ENCODE measurements around the gene ENO1.
"Not testable (repeated sequence)": the region's sequence is repeated elsewhere in the genome, so short reads cannot be mapped to it uniquely, and the experiment has no call there.

ENO1 gene

DNA sequence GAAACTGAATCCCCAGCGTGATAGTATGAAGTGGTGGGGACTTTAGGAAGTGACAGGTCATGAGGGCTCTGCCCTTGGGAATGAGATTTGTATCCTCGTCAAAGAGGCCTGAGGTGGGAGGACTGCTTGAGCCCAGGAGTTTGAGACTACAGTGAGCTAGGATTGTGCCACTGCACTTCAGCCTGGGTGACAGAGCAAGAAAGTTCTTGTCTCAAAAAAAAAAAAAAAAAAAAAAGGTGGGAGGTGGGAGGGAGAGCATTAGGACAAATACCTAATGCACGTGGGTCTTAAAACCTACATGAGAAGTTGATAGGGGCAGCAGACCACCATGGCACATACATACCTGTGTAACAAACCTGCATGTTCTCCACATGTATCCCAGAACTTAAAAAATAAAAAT lies 37.1 kb downstream of the ENO1 start:
- no peak for DNase-seq

DNA sequence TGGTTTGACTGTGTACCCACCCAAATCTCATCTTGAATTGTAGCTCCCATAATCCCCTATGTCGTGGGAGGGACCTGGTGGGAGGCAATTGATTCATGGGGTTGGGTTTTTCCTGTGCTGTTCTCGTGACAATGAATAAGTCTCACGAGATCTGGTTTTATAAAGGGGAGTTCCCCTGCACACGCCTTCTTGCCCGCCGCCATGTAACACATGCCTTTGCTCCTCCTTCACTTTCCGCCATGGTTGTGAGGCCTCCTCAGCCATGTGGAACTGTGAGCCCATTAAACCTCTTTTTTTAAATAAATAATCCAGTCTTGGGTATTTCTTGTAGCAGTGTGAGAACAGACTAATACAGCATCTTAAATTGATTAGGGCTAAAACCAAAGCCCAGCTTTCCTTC lies 38.5 kb downstream of the ENO1 start:
- no peak for DNase-seq

GRCh38 chr1:8835941-8836643 lies 42.4 kb downstream of the ENO1 start:
- DNase-seq = no peak

DNA sequence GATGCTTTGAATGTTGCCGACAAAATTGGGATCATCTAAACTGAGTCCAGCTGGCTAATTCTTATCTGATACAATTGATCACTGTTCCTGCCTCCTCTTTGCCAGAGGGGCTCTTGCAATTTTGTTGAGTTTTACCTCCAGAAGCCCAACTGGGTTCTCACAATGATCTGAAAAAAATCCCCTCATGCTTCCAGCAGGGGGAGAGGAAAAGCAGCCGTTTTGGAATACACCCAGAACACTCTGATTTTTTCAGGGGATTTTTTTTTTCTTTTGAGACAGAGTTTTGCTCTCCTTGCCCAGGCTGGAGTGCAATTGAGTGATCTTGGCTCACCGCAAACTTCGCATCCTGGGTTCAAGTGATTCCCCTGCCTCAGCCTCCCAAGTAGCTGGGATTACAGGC lies 47.1 kb downstream of the ENO1 start:
- DNase-seq = no peak

DNA sequence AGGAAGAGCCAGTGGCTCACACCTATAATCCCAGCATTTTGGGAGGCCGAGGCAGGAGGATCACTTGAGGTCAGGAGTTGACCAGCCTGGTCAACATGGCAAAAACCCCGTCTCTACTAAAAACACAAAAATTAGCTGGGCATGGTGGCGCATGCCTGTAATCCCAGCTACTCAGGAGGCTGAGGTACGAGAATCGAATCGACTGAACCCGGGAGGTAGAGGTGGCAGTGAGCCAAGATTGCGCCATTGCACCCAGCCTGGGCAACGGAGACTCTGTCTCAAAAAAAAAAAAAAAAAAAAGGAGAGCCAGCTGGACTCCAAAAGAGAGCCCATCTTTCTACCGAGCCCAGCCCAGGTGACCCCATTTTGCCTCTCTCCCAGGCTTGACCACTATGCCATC lies 47.8 kb downstream of the ENO1 start:
- DNase-seq = not testable (repeated sequence)

DNA sequence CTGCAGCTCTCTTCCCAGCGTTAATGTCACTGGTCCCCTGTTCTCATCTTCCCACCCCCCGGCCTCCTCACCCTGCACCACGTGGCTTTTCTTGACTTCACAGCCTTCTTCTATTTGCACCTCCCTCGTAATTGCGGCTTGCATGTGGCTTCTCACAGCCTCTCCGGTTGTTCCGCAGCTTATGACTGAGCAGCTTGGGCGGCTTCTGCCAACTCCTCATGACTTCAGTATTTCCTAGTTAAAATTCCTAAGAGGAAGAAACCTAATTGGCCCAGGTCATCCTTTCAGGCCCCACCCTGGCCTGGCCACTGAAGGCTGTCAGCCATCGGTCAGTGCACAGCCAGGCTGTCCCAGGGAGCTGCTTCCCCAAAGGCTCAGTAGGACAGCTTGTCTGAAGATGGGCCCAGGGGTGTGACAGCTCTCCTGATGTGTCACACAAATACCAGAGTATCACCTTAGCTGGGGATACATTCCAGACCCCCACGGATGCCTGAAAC lies 52.5 kb downstream of the ENO1 start:
- no peak for DNase-seq

- DNase-seq = no peak
Measured at GRCh38 chr1:8823295-8823664, 55.2 kb downstream of the ENO1 start.

DNA sequence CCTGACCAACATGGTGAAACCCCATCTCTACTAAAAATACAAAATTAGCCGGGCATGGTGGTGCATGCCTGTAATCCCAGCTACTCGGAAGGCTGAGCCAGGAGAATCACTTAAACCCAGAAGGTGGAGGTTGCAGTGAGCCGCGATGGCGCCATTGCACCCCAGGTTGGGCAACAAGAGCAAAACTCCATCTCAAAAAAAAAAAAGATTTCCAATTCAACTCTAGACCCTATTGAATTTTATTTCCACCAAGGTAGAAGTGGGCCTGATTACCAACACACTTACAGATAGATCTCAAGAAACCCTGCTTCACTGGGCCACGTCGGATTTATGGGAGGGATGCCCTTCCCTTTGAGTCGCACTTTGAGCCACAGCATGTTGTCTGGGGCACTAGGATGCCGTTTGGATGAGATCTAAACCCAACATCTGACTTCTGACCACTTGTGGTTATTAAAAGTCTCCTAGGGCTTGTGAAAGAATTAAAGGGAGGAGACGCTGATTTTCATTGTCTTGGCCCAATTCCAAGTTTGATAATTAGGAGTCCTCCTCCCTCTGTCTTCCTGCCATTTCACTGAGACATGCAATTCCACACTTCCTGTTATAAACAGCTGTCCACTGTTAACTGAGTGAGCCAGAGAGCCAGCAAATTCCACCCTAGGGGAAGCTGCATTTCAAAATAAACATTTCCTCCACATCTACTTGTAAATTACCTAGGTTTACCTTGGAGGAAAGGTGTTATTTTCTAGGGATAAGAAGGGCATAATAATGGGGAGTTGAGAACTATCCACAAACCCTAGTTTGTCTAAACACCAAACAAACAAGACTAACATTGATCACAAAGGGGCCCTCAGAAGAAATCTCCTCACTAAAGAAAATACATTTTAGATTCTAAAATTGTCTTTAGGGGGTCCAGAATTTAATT lies 55.9 kb downstream of the ENO1 start:
- peak; percentile 2 for DNase-seq

GRCh38 chr1:8821084-8821483 lies 57.4 kb downstream of the ENO1 start:
- no peak for DNase-seq

GRCh38 chr1:8818789-8819188 lies 59.7 kb downstream of the ENO1 start:
- not testable (repeated sequence) for DNase-seq

GRCh38 chr1:8818325-8818775 lies 60.1 kb downstream of the ENO1 start:
- no peak for DNase-seq

GRCh38 chr1:8817412-8818324 lies 60.8 kb downstream of the ENO1 start, which contains the start of gene RERE:
TSS of gene RERE (minus strand) at chr1:8817640.
- DNase-seq = peak; percentile 32

DNA sequence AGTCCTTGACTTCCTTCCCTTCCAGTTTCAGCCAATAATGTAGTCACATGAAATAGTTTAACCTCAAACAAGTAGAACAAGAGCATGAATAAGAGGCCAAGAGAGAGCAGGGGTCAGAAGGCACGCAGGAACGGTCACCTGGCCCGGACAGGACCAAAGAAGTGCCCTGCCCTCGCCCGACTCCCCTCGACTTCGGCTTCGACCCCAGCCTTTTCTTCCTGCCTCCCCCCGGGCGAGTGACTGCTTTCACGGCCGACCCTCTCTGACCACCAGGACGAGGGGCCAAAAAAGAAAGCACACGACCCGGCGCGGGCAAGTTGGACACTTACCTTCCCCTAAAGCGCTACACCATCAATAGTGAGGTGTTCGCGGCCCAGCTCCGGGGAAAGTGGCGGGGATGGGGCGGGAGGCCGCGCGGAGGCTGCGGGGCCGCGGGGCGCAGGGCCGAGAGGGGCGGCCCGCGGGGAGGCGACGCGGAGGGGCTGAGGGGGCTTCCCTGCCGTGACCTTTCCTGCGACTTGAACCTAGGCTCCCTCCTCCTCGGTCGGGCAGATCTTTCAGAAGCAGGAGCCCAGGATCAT lies 61.6 kb downstream of the ENO1 start:
- DNase-seq = no peak

DNA sequence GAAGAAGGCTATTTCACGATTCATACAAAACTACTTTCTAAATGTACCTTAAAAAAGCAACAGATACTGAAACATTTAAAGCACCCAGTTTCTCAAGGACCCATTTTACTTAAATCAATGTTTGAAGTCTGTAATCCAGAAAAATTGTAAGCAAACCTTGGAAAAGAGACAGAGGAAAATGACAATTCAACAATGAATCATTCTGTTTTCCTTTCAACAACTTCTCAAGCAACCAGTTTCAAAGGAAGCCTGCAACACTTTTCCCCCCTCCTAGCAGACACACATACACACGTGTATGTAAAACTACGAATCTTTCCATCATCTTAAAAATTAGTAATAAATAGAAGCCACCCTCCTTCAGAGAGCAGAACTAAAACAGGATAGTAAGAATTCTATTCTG lies 62.2 kb downstream of the ENO1 start:
- DNase-seq = no peak

DNA sequence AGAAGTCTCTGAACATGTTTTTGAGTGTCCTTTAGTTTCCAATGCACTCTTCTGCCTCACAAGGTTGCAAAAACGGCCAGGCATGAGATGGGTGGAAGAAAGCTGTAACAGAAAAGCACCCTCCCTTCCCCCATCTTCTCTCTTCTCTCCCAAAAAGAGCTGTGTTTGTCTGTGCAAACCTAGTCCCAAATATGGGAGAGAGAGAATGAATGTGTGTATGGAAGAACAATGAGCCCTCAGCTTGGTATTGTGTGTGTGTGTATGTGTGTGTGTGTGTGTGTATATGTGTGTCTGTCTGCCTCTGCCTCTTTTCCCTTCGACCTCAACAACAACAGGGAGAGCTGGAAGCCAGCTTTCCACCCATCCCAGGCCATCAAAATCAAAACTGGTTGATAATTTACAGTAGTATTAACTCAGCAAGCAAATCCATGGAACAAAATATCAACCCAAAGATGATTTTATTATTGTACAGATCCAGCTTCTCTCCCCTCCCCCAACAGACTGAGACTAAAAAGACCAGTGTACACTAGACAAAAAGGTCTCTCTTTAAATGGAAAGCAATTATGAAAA lies 62.8 kb downstream of the ENO1 start:
- DNase-seq = no peak

- no peak for DNase-seq
Measured at GRCh38 chr1:8814865-8815264, 63.6 kb downstream of the ENO1 start.

- DNase-seq = no peak
Measured at GRCh38 chr1:8813991-8814390, 64.5 kb downstream of the ENO1 start.

GRCh38 chr1:8813016-8813763 lies 65.3 kb downstream of the ENO1 start:
- no peak for DNase-seq

GRCh38 chr1:8812081-8812480 lies 66.4 kb downstream of the ENO1 start:
- DNase-seq = no peak
